Activated CD4-positive, CD25-positive, alpha-beta regulatory T cell treated with anti-CD3 and anti-CD28 coated beads, Interleukin-2, amount 50 U/mL, for 24 hours (primary cell): ENCODE measurements around the gene EPS8L2.

Source experiments
- ATAC-seq, 2 donors: fragments of 150-1000 bp; cut with Tn5 transposase; one replicate each; pipeline ENCODE4 v1.10.0; 2021; ENCODE audit warnings: mild to moderate bottlenecking in 1 of 2, moderate library complexity in 1 of 2

The EPS8L2 gene

GRCh38 chr11:705646-706438 lies at the start of gene EPS8L2:
Gene EPS8L2 (plus strand): TSS chr11:706231. CDS start chr11:709408, 3,177 bp downstream.
- ATAC-seq = peak; percentile 28 to 32

- no peak for ATAC-seq
These were observed 49.6 kb upstream of the EPS8L2 start for GRCh38 chr11:656426-656825.

- ATAC-seq = no peak
These were observed 49.2 kb upstream of the EPS8L2 start for GRCh38 chr11:656866-657265.

- ATAC-seq = no peak
These were observed 48.3 kb upstream of the EPS8L2 start for GRCh38 chr11:657691-658126.

GRCh38 chr11:659532-660085 lies 46.4 kb upstream of the EPS8L2 start:
- ATAC-seq = no peak

- no peak for ATAC-seq
These were observed 45.8 kb upstream of the EPS8L2 start for GRCh38 chr11:660281-660680.

- no peak for ATAC-seq
These were observed 45.2 kb upstream of the EPS8L2 start for GRCh38 chr11:660681-661444.

- peak; percentile 49 to 55 for ATAC-seq
These were observed 43.2 kb upstream of the EPS8L2 start for GRCh38 chr11:662689-663274.

- ATAC-seq = no peak
These were observed 40.8 kb upstream of the EPS8L2 start for GRCh38 chr11:665062-665703.

GRCh38 chr11:665704-666281 lies 40.2 kb upstream of the EPS8L2 start:
- no peak for ATAC-seq

- no peak for ATAC-seq
These were observed 32.2 kb upstream of the EPS8L2 start for GRCh38 chr11:673866-674265.

GRCh38 chr11:674406-674805 lies 31.6 kb upstream of the EPS8L2 start:
- no peak for ATAC-seq

GRCh38 chr11:678297-678696 lies 27.7 kb upstream of the EPS8L2 start:
- no peak for ATAC-seq

GRCh38 chr11:679271-680207 lies 26.5 kb upstream of the EPS8L2 start:
- ATAC-seq = no peak

- no peak for ATAC-seq
These were observed 25.6 kb upstream of the EPS8L2 start for GRCh38 chr11:680476-680875.

GRCh38 chr11:680970-681369 lies 25.1 kb upstream of the EPS8L2 start:
- no peak for ATAC-seq

- no peak for ATAC-seq
These were observed 19.4 kb upstream of the EPS8L2 start for GRCh38 chr11:686451-687243.

GRCh38 chr11:687751-688150 lies 18.3 kb upstream of the EPS8L2 start:
- ATAC-seq = no peak

- ATAC-seq = no peak
These were observed 17.4 kb upstream of the EPS8L2 start for GRCh38 chr11:688681-689080.

- ATAC-seq = no peak
These were observed 16.4 kb upstream of the EPS8L2 start for GRCh38 chr11:689625-690024.
